Prostate gland (tissue), 2 donors: ENCODE results near the gene AMIGO1.

ENCODE experiments used
- CTCF ChIP-seq, 4 experiments: fragments of 200-600 bp in 2 of 4; fragments of 450-650 bp in 2 of 4; sonication (generic) in 2 of 4; IDR thresholded peaks; 1 replicate in 3 of 4; 2 replicates in 1 of 4; pipeline ENCODE4 v1.5.1; 2016 to 2019; ENCODE audit warnings: antibody characterized with exemption in 4 of 4, mild to moderate bottlenecking in 2 of 4, moderate library complexity in 2 of 4
- POLR2A ChIP-seq: fragments of 450-650 bp; IDR thresholded peaks from one replicate; pipeline ENCODE4 v1.6.1; 2016; ENCODE audit warnings: antibody characterized with exemption, mild to moderate bottlenecking

GRCh38 chr1:109495738-109496137 is 13.8 kb downstream of the AMIGO1 start:
- TF ChIP-seq CTCF (IDR thresholded peaks at IDR 0.05) (no peak), POLR2A (no peak)
